Calu3 (cell line): ENCODE results near the gene XRCC5. TPM values are rescaled to one million over a fixed set of nuclear protein-coding genes. Genes with fewer than 3 reads are reported as not detected.

Experiments used
- BruUV-seq: library from RNA; stranded (reverse); fragments of 400-500 nt; replicated peaks from 2 replicates; lab custom pipeline; 2021; lab: Mats Ljungman, UMichigan
- CTCF ChIA-PET: fragments of 300-600 bp; sonication (Branson Sonifier 250); formaldehyde crosslinking; loops from one replicate; lab custom pipeline; 2022; ENCODE audit warnings: antibody characterized with exemption; lab: Charles Lee
- DNase-seq: peaks from one replicate; pipeline ENCODE4 v3.0.0; 2022
- H3K27ac Mint-ChIP-seq: one replicate; pipeline ENCODE4 v1.8.0; 2022; ENCODE audit warnings: mixed read lengths; ENCODE audit not compliant: unreplicated experiment
- H3K27me3 Mint-ChIP-seq: one replicate; pipeline ENCODE4 v1.8.0; 2022; ENCODE audit warnings: mixed read lengths; ENCODE audit not compliant: unreplicated experiment
- H3K36me3 Mint-ChIP-seq: one replicate; pipeline ENCODE4 v1.8.0; 2022; ENCODE audit warnings: mild to moderate bottlenecking, moderate library complexity, mixed read lengths; ENCODE audit not compliant: insufficient read depth, unreplicated experiment
- H3K4me1 Mint-ChIP-seq: one replicate; pipeline ENCODE4 v1.8.0; 2022; ENCODE audit warnings: mild to moderate bottlenecking, low read depth, mixed read lengths; ENCODE audit not compliant: unreplicated experiment
- H3K4me3 Mint-ChIP-seq: one replicate; pipeline ENCODE4 v1.8.0; 2022; ENCODE audit warnings: mild to moderate bottlenecking, low read depth, moderate library complexity, mixed read lengths; ENCODE audit not compliant: unreplicated experiment
- H3K9me3 Mint-ChIP-seq: one replicate; pipeline ENCODE4 v1.8.0; 2022; ENCODE audit warnings: low read depth, mixed read lengths; ENCODE audit not compliant: unreplicated experiment
- intact Hi-C: fragments of 100-400 bp; cut with micrococcal nuclease; formaldehyde crosslinking; loops from one replicate; pipeline ENCODE4 v1.10.0; 2022; ENCODE audit not compliant: unreplicated experiment
- total RNA-seq: library from RNA; stranded (reverse); gene quantifications from 2 replicates; pipeline ENCODE4 v1.2.3, GENCODE V29; 2022
- TF ChIP-seq, protein P1 (sequence below): fragments of 200-600 bp; IDR thresholded peaks from one replicate; pipeline ENCODE4 v1.8.0; 2022; ENCODE audit warnings: antibody characterized with exemption; ENCODE audit not compliant: unreplicated experiment

Gene XRCC5
- total RNA-seq, 1 experiment from 2014 or later: 313 TPM

- CTCF ChIA-PET: interaction anchor here (0.7 kb wide), 1 partner anchor 26 kb away, joined by 5 read pairs; no protein-coding TSS in a partner anchor
- H3K4me1 Mint-ChIP-seq: peaks cover 23% of the 10 kb centered on the region
- peaks cover 30% of the 10 kb centered on the region for H3K36me3 Mint-ChIP-seq
- intact Hi-C loops: no loop called here
- BruUV-seq: no TSS peak
- H3K27ac Mint-ChIP-seq: no peak overlapping the region
- H3K4me3 Mint-ChIP-seq: no peak overlapping the region
- no peak for DNase-seq
- H3K27me3 Mint-ChIP-seq: no peaks in the 10 kb centered on the region
- TF ChIP-seq, protein P1, sequence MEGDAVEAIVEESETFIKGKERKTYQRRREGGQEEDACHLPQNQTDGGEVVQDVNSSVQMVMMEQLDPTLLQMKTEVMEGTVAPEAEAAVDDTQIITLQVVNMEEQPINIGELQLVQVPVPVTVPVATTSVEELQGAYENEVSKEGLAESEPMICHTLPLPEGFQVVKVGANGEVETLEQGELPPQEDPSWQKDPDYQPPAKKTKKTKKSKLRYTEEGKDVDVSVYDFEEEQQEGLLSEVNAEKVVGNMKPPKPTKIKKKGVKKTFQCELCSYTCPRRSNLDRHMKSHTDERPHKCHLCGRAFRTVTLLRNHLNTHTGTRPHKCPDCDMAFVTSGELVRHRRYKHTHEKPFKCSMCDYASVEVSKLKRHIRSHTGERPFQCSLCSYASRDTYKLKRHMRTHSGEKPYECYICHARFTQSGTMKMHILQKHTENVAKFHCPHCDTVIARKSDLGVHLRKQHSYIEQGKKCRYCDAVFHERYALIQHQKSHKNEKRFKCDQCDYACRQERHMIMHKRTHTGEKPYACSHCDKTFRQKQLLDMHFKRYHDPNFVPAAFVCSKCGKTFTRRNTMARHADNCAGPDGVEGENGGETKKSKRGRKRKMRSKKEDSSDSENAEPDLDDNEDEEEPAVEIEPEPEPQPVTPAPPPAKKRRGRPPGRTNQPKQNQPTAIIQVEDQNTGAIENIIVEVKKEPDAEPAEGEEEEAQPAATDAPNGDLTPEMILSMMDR: no peak
- no peaks in the 10 kb centered on the region for H3K9me3 Mint-ChIP-seq
These were observed 40.1 kb upstream of the XRCC5 start for GRCh38 chr2:216069028-216069427.

DNA sequence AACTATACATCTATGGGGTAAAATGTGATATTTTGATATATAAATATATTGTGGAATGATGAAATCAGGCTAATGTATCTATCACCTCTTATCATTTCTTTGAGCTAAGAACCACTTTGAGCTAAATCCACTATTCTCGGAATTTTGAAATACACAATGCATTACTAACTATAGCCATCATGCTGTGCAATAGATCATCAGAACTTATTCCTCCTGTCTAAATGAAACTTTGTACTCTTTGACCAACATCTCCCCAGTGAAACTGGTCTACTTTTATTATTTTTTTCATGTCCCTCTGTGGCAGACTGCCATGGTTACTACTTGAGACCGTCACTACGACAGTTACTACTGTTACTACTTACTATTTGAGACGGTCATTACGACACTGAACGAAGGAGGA, 39.0 kb upstream of the XRCC5 start:
- Mint-ChIP-seq H3K27me3 (no peaks in the 10 kb centered on the region), H3K4me1 (peaks cover 35% of the 10 kb centered on the region), H3K9me3 (no peaks in the 10 kb centered on the region), H3K36me3 (peaks cover 41% of the 10 kb centered on the region), H3K27ac (no peak overlapping the region), H3K4me3 (no peak overlapping the region)
- CTCF ChIA-PET: interaction anchor here (0.6 kb wide), 1 partner anchor 97 kb away, joined by 3 read pairs; no protein-coding TSS in a partner anchor
- no TSS peak for BruUV-seq
- intact Hi-C loops: no loop called here
- TF ChIP-seq, protein P1: no peak
- DNase-seq: no peak

- Mint-ChIP-seq H3K4me1 (peaks cover 39% of the 10 kb centered on the region), H3K4me3 (no peak overlapping the region), H3K36me3 (peaks cover 40% of the 10 kb centered on the region), H3K27me3 (no peaks in the 10 kb centered on the region), H3K27ac (no peak overlapping the region), H3K9me3 (no peaks in the 10 kb centered on the region)
- intact Hi-C loops: no loop called here
- CTCF ChIA-PET: no interaction called here
- DNase-seq: no peak
- BruUV-seq: no TSS peak
- TF ChIP-seq, protein P1: no peak
These were observed 37.9 kb upstream of the XRCC5 start for GRCh38 chr2:216071111-216071851.

DNA sequence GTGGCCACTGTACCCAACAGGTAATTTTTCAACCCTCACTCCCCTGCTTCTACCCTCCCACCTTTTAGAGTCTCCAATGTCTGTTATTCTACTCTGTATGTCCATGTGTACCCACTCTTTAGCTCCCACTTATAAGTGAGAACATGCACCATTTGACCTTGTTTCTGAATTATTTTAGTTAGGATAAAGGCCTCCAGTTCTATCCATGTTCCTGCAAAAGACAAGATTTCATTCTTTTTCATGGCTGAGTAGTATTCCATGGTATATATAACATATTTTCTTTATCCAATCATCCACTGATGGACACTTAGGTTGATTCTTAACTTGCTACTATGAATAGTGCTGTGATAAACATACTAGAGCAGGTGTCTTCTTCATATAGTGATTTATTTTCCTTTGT, 36.7 kb upstream of the XRCC5 start:
- Mint-ChIP-seq H3K4me3 (no peak overlapping the region), H3K9me3 (no peaks in the 10 kb centered on the region), H3K36me3 (peaks cover 40% of the 10 kb centered on the region), H3K27ac (no peak overlapping the region), H3K27me3 (no peaks in the 10 kb centered on the region), H3K4me1 (peaks cover 28% of the 10 kb centered on the region)
- BruUV-seq: no TSS peak
- CTCF ChIA-PET: no interaction called here
- TF ChIP-seq, protein P1: no peak
- DNase-seq: no peak
- intact Hi-C loops: no loop called here
